Measurements from ENCODE around the gene PAPSS2. TPM values are rescaled to one million over a fixed set of nuclear protein-coding genes. Genes with fewer than 3 reads are reported as not detected.

PAPSS2 gene
- total and polyA plus RNA-seq, 2 experiments from 2014 or later: 13.2 to 19.6 TPM

DNA sequence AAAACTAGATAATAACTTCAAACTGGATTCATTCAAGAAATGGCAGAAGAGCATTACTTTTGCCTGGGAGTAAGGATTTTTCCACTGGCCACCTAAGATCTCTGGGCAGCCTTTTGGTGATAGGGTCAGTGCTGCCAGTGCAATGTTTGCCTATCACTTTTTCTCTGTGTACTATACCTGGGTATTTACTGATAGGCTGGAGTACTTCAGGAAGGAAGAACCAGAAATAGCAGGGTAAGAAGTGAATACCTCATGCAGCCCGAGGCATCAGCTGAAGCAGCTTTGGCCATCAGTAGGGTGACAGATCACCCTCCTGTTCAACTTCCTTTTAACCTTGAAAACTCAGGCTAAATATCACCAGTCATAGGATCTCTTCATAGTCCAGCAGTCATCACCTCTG is 5.5 kb upstream of the PAPSS2 start:
- Mint-ChIP-seq H3K36me3 (ENCODE audit: low read depth) (no peaks in the 10 kb centered on the region), H3K27ac (no peak overlapping the region), H3K4me1 (peaks cover 60% of the 10 kb centered on the region), H3K9me3 (no peaks in the 10 kb centered on the region; the same call in 2 of the 3 replicates), H3K27me3 (ENCODE audit: insufficient read depth, low read depth, poor library complexity) (peaks cover 5% of the 10 kb centered on the region), H3K4me3 (no peak overlapping the region)
- Histone ChIP-seq H3K79me2 (replicated peaks; ENCODE audit: insufficient read depth) (no peaks in the 10 kb centered on the region), H3F3A (replicated peaks; ENCODE audit: low read depth) (0 out of 2 replicates have a peak, but pooled peaks cover 3% of the 10 kb centered on the region), H2AFZ (no peak overlapping the region), H3K4me1 (ENCODE audit: insufficient read depth) (peaks cover 28% of the 10 kb centered on the region), H3K9me2 (ENCODE audit: insufficient read depth) (peaks cover 4% of the 10 kb centered on the region; the same call in 1 of the 2 replicates), H3K27ac (ENCODE audit: low read depth) (no peak overlapping the region), H3K4me2 (no peak overlapping the region), H4K20me1 (replicated peaks; ENCODE audit: insufficient read depth) (no peaks in the 10 kb centered on the region), H3K36me3 (ENCODE audit: insufficient read depth) (no peaks in the 10 kb centered on the region), H3K27me3 (ENCODE audit: insufficient read depth) (no peaks in the 10 kb centered on the region), H3K4me3 (no peak overlapping the region)
- DNase-seq (ENCODE audit: low spot score) (no peak), ATAC-seq (no peak)
- no peak for TF ChIP-seq POLR2AphosphoS5 (IDR thresholded peaks at IDR 0.05; ENCODE audit: low read depth)
- no peak for TF ChIP-seq STAT1 (IDR thresholded peaks at IDR 0.05; ENCODE audit: unreplicated experiment)

DNA sequence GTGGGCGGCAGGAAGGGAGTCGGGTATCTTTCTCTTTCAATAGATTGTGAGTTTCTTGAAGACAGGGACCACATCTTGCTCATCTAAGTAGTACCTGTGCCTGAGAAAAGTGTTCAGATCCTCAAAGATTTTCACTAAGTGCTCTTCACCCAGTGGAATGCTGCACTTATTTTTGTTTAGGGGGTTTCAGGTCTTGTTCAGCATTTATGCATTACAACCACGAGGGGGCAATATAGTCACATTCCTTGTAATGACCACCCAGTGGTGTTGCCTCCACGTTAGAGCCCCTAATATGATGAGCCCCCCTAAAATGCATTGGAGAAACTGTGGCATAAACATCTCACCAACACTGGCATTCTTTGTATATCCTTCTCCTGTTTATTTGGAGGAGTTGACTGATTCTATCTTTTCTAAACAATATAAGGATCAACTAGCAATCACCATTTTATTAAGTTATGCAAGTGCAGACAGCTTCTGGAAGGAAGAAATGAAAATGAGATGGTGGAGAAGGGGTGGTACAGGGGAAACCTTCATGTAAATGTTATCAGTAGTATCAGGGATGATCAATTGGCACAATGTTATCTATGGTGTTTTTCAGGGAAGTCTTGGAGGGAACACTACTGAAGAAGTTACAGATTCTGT is 3.1 kb upstream of the PAPSS2 start:
- Histone ChIP-seq H3K36me3 (ENCODE audit: insufficient read depth) (no peaks in the 10 kb centered on the region), H3K4me2 (no peak overlapping the region), H4K20me1 (replicated peaks; ENCODE audit: insufficient read depth) (no peaks in the 10 kb centered on the region), H3K9me2 (ENCODE audit: insufficient read depth) (peaks cover 4% of the 10 kb centered on the region; the same call in 1 of the 2 replicates), H3K4me3 (no peak overlapping the region), H3K27me3 (ENCODE audit: insufficient read depth) (no peaks in the 10 kb centered on the region), H3F3A (replicated peaks; ENCODE audit: low read depth) (0 out of 2 replicates have a peak, but pooled peaks cover 3% of the 10 kb centered on the region), H3K4me1 (ENCODE audit: insufficient read depth) (peaks cover 39% of the 10 kb centered on the region), H2AFZ (no peak overlapping the region), H3K79me2 (replicated peaks; ENCODE audit: insufficient read depth) (peaks cover 14% of the 10 kb centered on the region), H3K27ac (ENCODE audit: low read depth) (peak overlapping the region; percentile 2; the same call in 1 of the 2 replicates)
- Mint-ChIP-seq H3K27me3 (ENCODE audit: insufficient read depth, low read depth, poor library complexity) (peaks cover 10% of the 10 kb centered on the region), H3K9me3 (no peaks in the 10 kb centered on the region; the same call in 2 of the 3 replicates), H3K4me3 (no peak overlapping the region), H3K36me3 (ENCODE audit: low read depth) (no peaks in the 10 kb centered on the region), H3K27ac (peak overlapping the region; percentile 25; the same call in 1 of the 2 replicates), H3K4me1 (peaks cover 58% of the 10 kb centered on the region)
- TF ChIP-seq NANOG (IDR thresholded peaks at IDR 0.05; ENCODE audit: borderline replicate concordance): no peak
- TF ChIP-seq, protein P1, sequence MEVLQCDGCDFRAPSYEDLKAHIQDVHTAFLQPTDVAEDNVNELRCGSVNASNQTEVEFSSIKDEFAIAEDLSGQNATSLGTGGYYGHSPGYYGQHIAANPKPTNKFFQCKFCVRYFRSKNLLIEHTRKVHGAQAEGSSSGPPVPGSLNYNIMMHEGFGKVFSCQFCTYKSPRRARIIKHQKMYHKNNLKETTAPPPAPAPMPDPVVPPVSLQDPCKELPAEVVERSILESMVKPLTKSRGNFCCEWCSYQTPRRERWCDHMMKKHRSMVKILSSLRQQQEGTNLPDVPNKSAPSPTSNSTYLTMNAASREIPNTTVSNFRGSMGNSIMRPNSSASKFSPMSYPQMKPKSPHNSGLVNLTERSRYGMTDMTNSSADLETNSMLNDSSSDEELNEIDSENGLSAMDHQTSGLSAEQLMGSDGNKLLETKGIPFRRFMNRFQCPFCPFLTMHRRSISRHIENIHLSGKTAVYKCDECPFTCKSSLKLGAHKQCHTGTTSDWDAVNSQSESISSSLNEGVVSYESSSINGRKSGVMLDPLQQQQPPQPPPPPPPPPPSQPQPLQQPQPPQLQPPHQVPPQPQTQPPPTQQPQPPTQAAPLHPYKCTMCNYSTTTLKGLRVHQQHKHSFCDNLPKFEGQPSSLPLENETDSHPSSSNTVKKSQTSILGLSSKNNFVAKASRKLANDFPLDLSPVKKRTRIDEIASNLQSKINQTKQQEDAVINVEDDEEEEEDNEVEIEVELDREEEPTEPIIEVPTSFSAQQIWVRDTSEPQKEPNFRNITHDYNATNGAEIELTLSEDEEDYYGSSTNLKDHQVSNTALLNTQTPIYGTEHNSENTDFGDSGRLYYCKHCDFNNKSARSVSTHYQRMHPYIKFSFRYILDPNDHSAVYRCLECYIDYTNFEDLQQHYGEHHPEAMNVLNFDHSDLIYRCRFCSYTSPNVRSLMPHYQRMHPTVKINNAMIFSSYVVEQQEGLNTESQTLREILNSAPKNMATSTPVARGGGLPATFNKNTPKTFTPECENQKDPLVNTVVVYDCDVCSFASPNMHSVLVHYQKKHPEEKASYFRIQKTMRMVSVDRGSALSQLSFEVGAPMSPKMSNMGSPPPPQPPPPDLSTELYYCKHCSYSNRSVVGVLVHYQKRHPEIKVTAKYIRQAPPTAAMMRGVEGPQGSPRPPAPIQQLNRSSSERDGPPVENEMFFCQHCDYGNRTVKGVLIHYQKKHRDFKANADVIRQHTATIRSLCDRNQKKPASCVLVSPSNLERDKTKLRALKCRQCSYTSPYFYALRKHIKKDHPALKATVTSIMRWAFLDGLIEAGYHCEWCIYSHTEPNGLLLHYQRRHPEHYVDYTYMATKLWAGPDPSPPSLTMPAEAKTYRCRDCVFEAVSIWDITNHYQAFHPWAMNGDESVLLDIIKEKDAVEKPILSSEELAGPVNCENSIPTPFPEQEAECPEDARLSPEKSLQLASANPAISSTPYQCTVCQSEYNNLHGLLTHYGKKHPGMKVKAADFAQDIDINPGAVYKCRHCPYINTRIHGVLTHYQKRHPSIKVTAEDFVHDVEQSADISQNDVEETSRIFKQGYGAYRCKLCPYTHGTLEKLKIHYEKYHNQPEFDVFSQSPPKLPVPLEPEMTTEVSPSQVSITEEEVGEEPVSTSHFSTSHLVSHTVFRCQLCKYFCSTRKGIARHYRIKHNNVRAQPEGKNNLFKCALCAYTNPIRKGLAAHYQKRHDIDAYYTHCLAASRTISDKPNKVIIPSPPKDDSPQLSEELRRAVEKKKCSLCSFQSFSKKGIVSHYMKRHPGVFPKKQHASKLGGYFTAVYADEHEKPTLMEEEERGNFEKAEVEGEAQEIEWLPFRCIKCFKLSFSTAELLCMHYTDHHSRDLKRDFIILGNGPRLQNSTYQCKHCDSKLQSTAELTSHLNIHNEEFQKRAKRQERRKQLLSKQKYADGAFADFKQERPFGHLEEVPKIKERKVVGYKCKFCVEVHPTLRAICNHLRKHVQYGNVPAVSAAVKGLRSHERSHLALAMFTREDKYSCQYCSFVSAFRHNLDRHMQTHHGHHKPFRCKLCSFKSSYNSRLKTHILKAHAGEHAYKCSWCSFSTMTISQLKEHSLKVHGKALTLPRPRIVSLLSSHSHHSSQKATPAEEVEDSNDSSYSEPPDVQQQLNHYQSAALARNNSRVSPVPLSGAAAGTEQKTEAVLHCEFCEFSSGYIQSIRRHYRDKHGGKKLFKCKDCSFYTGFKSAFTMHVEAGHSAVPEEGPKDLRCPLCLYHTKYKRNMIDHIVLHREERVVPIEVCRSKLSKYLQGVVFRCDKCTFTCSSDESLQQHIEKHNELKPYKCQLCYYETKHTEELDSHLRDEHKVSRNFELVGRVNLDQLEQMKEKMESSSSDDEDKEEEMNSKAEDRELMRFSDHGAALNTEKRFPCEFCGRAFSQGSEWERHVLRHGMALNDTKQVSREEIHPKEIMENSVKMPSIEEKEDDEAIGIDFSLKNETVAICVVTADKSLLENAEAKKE (CRISPR knock-in tag; IDR thresholded peaks at IDR 0.05): 0 out of 2 replicates have a peak, but pooled peaks have one; percentile 27
- TF ChIP-seq, protein P2, sequence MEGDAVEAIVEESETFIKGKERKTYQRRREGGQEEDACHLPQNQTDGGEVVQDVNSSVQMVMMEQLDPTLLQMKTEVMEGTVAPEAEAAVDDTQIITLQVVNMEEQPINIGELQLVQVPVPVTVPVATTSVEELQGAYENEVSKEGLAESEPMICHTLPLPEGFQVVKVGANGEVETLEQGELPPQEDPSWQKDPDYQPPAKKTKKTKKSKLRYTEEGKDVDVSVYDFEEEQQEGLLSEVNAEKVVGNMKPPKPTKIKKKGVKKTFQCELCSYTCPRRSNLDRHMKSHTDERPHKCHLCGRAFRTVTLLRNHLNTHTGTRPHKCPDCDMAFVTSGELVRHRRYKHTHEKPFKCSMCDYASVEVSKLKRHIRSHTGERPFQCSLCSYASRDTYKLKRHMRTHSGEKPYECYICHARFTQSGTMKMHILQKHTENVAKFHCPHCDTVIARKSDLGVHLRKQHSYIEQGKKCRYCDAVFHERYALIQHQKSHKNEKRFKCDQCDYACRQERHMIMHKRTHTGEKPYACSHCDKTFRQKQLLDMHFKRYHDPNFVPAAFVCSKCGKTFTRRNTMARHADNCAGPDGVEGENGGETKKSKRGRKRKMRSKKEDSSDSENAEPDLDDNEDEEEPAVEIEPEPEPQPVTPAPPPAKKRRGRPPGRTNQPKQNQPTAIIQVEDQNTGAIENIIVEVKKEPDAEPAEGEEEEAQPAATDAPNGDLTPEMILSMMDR (conservative IDR thresholded peaks at IDR 0.05; ENCODE audit: low read depth in 2 of 2): peak; percentile 81 to 92
- ATAC-seq (peak; percentile 3; the same call in 1 of the 3 replicates), DNase-seq (ENCODE audit: low spot score) (peak; percentile 84)

Data from GM23338 (cell line).